MM.1S (cell line): ENCODE results near the gene HTRA2.

ENCODE experiments used
- DNase-seq: peaks from one replicate; pipeline ENCODE4 v3.0.0-alpha.2; 2015
- H2AFZ ChIP-seq: fragments of 300-600 bp; sonication (generic); 2 replicates; pipeline ENCODE4 v1.6.0; 2016; ENCODE audit warnings: antibody characterized with exemption, low read length
- H3F3A ChIP-seq: fragments of 300-600 bp; sonication (generic); 2 replicates; pipeline ENCODE4 v1.6.1; 2016; ENCODE audit warnings: mild to moderate bottlenecking, antibody characterized with exemption, low read length, moderate library complexity, mixed read lengths; ENCODE audit not compliant: insufficient read depth
- H3K27ac ChIP-seq: fragments of 300-600 bp; sonication (generic); 2 replicates; pipeline ENCODE4 v1.5.1; 2016; ENCODE audit warnings: mild to moderate bottlenecking, low read length
- H3K27me3 ChIP-seq: fragments of 300-600 bp; sonication (generic); replicated peaks from 2 replicates; pipeline ENCODE4 v1.6.0; 2016; ENCODE audit warnings: low read length; ENCODE audit not compliant: insufficient read depth
- H3K36me3 ChIP-seq: fragments of 300-600 bp; sonication (generic); replicated peaks from 2 replicates; pipeline ENCODE4 v1.6.1; 2016; ENCODE audit warnings: mild to moderate bottlenecking, low read length, mixed read lengths; ENCODE audit not compliant: insufficient read depth
- H3K4me1 ChIP-seq: fragments of 300-600 bp; sonication (generic); 2 replicates; pipeline ENCODE4 v1.6.1; 2016; ENCODE audit warnings: low read length, mixed read lengths
- H3K4me2 ChIP-seq: fragments of 300-600 bp; sonication (generic); 2 replicates; pipeline ENCODE4 v1.6.0; 2016; ENCODE audit warnings: low read depth, low read length
- H3K4me3 ChIP-seq: fragments of 300-600 bp; sonication (generic); 2 replicates; pipeline ENCODE4 v1.5.1; 2016; ENCODE audit warnings: low read length, mixed read lengths
- H3K79me2 ChIP-seq: fragments of 300-600 bp; sonication (generic); 2 replicates; pipeline ENCODE4 v1.6.1; 2016; ENCODE audit warnings: mixed run types, low read length, mixed read lengths
- H3K9ac ChIP-seq: fragments of 300-600 bp; sonication (generic); 2 replicates; pipeline ENCODE4 v1.6.1; 2016; ENCODE audit warnings: low read length, mixed read lengths
- H3K9me2 ChIP-seq: fragments of 300-600 bp; sonication (generic); replicated peaks from 2 replicates; pipeline ENCODE4 v1.6.1; 2016; ENCODE audit warnings: mild to moderate bottlenecking, low read length, mixed read lengths; ENCODE audit not compliant: insufficient read depth
- H3K9me3 ChIP-seq: fragments of 300-600 bp; sonication (generic); replicated peaks from 2 replicates; pipeline ENCODE4 v1.6.1; 2016; ENCODE audit warnings: mild to moderate bottlenecking, low read length, mixed read lengths; ENCODE audit not compliant: insufficient read depth
- H4K20me1 ChIP-seq: fragments of 300-600 bp; sonication (generic); 2 replicates; pipeline ENCODE4 v1.6.1; 2016; ENCODE audit warnings: mild to moderate bottlenecking, low read length, moderate library complexity, mixed read lengths; ENCODE audit not compliant: insufficient read depth
- CTCF ChIP-seq: fragments of 300-600 bp; sonication (generic); IDR thresholded peaks from 2 replicates; pipeline ENCODE4 v1.5.1; 2016; ENCODE audit warnings: antibody characterized with exemption, low read length, mixed read lengths
- EZH2 ChIP-seq: fragments of 300-600 bp; sonication (generic); optimal IDR thresholded peaks from 2 replicates; pipeline ENCODE3; 2017; ENCODE audit warnings: low read depth, mild to moderate bottlenecking, antibody characterized with exemption, low read length, mixed read lengths
- EZH2phosphoT487 ChIP-seq: fragments of 300-600 bp; sonication (generic); IDR thresholded peaks from 2 replicates; pipeline ENCODE4 v1.6.1; 2018; ENCODE audit warnings: antibody characterized with exemption, low read length

The HTRA2 gene

DNA sequence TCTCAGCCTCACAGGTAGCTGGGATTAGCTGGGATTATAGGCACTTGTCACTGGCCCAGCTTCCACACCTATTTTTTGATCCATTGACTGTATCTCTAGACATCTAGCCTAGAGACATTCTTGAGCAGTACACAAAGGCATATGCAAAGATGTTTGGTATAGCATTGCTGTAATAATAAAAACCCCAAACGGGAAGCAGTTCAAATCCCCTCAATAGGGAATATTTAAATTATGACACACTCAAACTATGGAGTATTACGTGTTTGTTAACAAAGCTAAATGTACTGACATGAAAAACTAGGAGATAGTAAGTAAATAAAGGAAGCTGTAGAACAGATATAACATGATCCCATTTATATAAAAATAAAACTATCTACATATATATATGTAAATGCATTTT lies 52.5 kb downstream of the HTRA2 start:
- no peaks in the 10 kb centered on the region for H4K20me1 ChIP-seq
- H3K9ac ChIP-seq = no peak overlapping the region
- DNase-seq = no peak
- H3K4me1 ChIP-seq = peaks cover 14% of the 10 kb centered on the region
- H3K27me3 ChIP-seq = no peaks in the 10 kb centered on the region
- no peak overlapping the region for H3K4me2 ChIP-seq
- no peak overlapping the region for H2AFZ ChIP-seq
- H3F3A ChIP-seq = no peaks in the 10 kb centered on the region
- H3K9me2 ChIP-seq = no peaks in the 10 kb centered on the region
- H3K79me2 ChIP-seq = no peaks in the 10 kb centered on the region
- no peak overlapping the region for H3K4me3 ChIP-seq
- no peak overlapping the region for H3K27ac ChIP-seq
- no peak for TF ChIP-seq CTCF
- no peak for TF ChIP-seq EZH2
- no peak for TF ChIP-seq EZH2phosphoT487
- H3K9me3 ChIP-seq = no peaks in the 10 kb centered on the region
- H3K36me3 ChIP-seq = no peaks in the 10 kb centered on the region
